ENCODE data around the gene GNB1.
A peak's percentile ranks its signal among the peaks of the same experiment; 100 is the strongest.
"Not testable (repeated sequence)": the region's sequence is repeated elsewhere in the genome, so short reads cannot be mapped to it uniquely, and the experiment has no call there.

Gene GNB1

DNA sequence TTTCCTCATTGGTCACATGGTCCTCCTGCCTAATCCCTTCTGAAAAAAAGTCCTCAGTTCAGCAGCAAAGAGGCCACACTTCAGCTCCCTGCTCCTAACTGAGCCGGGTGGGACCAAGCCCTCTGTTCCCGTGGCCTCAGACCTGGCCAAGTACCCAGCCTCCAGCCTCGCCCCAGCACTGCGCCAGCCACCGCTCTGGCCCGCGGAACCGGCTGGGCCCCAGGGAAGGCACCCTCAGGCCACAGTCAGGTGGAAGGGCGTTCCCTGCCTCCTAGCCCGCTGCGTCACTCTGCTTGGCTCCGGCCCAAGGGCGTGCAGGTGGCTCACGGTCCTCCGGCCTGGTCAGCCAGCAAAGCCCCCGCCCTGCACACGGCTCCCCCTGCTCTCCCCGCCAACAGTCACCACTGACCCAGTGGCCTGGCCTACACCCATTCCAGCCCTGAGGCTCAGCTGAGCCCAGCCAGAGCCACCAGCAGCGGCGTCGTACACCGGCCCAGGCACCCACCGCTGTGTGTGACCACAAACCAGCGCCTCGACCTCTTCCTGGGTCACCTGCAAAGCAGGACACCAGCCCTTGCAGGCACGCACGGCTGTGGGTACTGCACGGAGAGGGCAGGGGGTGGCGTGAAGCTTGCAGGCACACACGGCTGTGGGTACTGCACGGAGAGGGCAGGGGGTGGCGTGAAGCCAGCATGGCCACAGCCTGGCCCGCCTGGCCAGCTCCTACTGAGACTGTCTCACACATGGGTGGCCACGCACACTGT, 132.0 kb downstream of the GNB1 start:
- no peak for DNase-seq

DNA sequence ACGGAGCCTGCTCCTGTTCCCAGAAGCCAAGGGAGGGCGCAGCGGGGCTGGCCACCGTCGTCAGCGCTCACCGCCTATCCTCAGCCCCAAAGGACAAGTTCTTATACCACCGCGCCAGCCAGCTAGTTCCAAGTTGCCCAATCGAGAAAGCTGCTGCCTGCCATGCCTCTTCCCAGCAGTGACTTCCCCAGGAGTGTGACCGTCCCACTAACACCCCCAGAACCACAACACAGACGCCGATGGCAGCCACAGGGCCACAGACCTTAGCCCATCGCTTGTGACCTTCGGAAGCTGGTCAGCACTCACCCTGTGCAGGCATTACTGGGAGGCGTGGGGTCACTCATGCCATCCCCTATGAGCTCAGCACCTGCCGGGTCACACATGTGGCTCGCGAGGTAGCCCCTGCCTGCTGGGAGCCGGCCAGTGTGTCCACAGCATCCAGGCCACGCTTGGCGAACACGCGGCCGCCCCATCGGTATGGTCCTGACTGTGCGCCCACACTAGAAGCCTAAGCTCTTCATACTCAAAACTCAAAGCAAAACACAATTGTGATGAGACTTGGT, 132.7 kb downstream of the GNB1 start:
- DNase-seq: no peak

GRCh38 chr1:1757422-1758058, 133.3 kb downstream of the GNB1 start:
- DNase-seq: no peak

GRCh38 chr1:1756661-1757421, 134.0 kb downstream of the GNB1 start:
- no peak for DNase-seq

- DNase-seq: no peak
Measured at GRCh38 chr1:1755852-1756251, 135.0 kb downstream of the GNB1 start.

GRCh38 chr1:1755426-1755825, 135.5 kb downstream of the GNB1 start:
- no peak for DNase-seq

GRCh38 chr1:1754051-1754815, 136.7 kb downstream of the GNB1 start:
- DNase-seq: no peak

GRCh38 chr1:1753607-1754005, 137.3 kb downstream of the GNB1 start:
- no peak for DNase-seq

GRCh38 chr1:1752636-1753606, 138.0 kb downstream of the GNB1 start:
- DNase-seq: no peak

- DNase-seq: no peak
Measured at GRCh38 chr1:1752190-1752589, 138.7 kb downstream of the GNB1 start.

- not testable (repeated sequence) for DNase-seq
Measured at GRCh38 chr1:1749941-1750340, 140.9 kb downstream of the GNB1 start.

GRCh38 chr1:1748686-1749321, 142.1 kb downstream of the GNB1 start:
- no peak for DNase-seq

DNA sequence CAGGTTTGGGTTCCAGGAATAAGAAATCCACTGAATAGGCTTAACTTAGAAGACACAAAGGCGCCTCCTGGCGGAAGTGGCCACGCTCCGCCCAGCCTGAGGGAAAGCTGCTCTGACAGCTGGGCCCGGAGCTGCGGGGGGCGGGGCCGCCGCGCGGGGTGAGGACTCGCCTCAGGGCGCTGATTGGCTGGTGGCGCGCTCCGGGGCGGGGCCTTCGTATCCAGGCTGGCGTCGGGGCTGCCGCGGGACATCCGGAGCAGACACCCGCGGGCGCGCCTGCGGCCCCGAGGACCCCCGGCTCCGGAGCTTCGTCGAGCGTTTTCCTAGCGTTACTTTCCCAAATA, 144.3 kb downstream of the GNB1 start:
- not testable (repeated sequence) for DNase-seq

GRCh38 chr1:1745651-1746565, 145.0 kb downstream of the GNB1 start:
- DNase-seq: peak; percentile 97

- DNase-seq: not testable (repeated sequence)
Measured at GRCh38 chr1:1742529-1742928, 148.4 kb downstream of the GNB1 start.

DNA sequence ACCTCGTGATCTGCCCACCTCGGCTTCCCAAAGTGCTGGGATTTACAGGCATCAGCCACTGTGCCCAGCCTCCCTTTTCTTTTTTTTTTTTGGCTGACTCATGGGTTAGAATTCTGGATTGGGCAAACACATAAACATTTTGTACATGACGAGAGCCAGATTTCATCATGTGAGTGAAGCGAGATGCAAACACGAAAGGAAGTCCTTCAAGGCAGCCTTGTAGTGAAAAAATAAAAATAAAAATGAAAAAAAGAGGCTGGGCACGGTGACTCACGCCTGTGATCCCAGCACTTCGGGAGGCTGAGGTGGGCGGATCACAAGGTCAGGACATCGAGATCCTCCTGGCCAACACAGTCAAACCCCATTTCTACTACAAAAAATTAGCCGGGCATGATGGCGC, 149.9 kb downstream of the GNB1 start:
- not testable (repeated sequence) for DNase-seq

DNA sequence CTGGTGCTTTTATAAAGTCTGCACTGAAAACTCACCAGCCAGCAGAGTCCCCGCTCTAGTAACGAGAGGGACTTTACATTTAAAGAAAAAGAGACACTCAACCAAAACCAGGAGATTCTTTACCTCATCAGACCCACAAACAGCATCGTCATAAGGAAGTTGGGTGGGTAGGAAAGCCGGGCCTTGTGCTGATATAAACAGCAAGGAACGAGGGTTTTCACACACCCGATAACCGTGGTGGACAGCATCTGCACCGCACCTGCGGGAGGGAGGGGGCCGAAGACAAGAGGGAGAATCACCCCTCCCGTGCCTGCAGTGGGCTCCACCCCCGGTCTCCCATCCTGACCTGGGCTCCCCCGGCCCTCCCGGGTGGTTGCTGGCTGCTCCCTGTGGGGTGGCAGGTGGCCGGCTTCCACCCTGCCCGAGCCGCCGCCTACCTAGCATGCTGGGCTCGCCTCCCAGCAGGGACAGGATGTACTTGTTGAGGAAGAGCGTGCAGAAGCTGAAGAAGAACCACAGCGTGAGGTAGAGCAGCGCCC, 152.0 kb downstream of the GNB1 start:
- not testable (repeated sequence) for DNase-seq

- DNase-seq: not testable (repeated sequence)
Measured at GRCh38 chr1:1737675-1738590, 153.0 kb downstream of the GNB1 start.

Measured in retina (tissue), 1 donor.